Vagina (tissue), 2 donors: Measurements from ENCODE around the gene VWA3A. TPM values are rescaled to one million over a fixed set of nuclear protein-coding genes. Genes with fewer than 3 reads are reported as not detected.
"Not testable (repeated sequence)": the region's sequence is repeated elsewhere in the genome, so short reads cannot be mapped to it uniquely, and the experiment has no call there.

Experiments
- DNase-seq, 2 donors: peaks; one replicate each; pipeline ENCODE4 v3.0.0-alpha.2; 2017; ENCODE audit errors: extremely low spot score in 2 of 2
- H3K27ac ChIP-seq: fragments of 200-600 bp; sonication (generic); one replicate; pipeline ENCODE4 v1.5.1; 2019
- H3K27me3 ChIP-seq: fragments of 200-600 bp; sonication (generic); one replicate; pipeline ENCODE4 v1.5.1; 2019
- H3K36me3 ChIP-seq, 2 donors: fragments of 200-600 bp; sonication (generic); one replicate each; pipeline ENCODE4 v1.5.1; 2017 to 2019
- H3K4me1 ChIP-seq: fragments of 200-600 bp; sonication (generic); one replicate; pipeline ENCODE4 v1.5.1; 2019
- H3K4me3 ChIP-seq, 2 donors: fragments of 200-600 bp; sonication (generic); 1 replicate in 1 of 2; 2 replicates in 1 of 2; pipeline ENCODE4 v1.5.1; 2016 to 2019
- H3K9me3 ChIP-seq: fragments of 200-600 bp; sonication (generic); one replicate; pipeline ENCODE4 v1.5.1; 2019
- POLR2A ChIP-seq, 2 donors: fragments of 450-650 bp; IDR thresholded peaks; one replicate each; pipeline ENCODE4 v1.6.1; 2017; ENCODE audit warnings: antibody characterized with exemption in 2 of 2, mild to moderate bottlenecking in 2 of 2, moderate library complexity in 2 of 2
- POLR2AphosphoS5 ChIP-seq, 2 donors: sonication (generic); formaldehyde crosslinking; IDR thresholded peaks; one replicate each; pipeline ENCODE4 v1.9.0; 2017; ENCODE audit warnings: antibody characterized with exemption in 2 of 2, mild to moderate bottlenecking in 2 of 2, low read depth in 1 of 2; ENCODE audit not compliant: insufficient read depth in 1 of 2
- intact Hi-C: fragments of 100-400 bp; cut with DNase I; formaldehyde crosslinking; loops from one replicate; pipeline ENCODE4 v1.15.1; 2023
- total RNA-seq: library from RNA; depleted of rRNA; stranded (reverse); fragments of >200 nt; gene quantifications from one replicate; pipeline ENCODE4 v1.2.3, GENCODE V29; 2016
- TF ChIP-seq, protein P1 (sequence below), 3 experiments: fragments of 450-650 bp in 2 of 3; fragments of 200-600 bp in 1 of 3; sonication (generic) in 1 of 3; IDR thresholded peaks; one replicate each; pipeline ENCODE4 v1.5.1; 2017 to 2019; ENCODE audit warnings: antibody characterized with exemption in 3 of 3, mild to moderate bottlenecking in 2 of 3, moderate library complexity in 2 of 3

Gene VWA3A
- total RNA-seq, 1 donor from 2014 or later = not detected

DNA sequence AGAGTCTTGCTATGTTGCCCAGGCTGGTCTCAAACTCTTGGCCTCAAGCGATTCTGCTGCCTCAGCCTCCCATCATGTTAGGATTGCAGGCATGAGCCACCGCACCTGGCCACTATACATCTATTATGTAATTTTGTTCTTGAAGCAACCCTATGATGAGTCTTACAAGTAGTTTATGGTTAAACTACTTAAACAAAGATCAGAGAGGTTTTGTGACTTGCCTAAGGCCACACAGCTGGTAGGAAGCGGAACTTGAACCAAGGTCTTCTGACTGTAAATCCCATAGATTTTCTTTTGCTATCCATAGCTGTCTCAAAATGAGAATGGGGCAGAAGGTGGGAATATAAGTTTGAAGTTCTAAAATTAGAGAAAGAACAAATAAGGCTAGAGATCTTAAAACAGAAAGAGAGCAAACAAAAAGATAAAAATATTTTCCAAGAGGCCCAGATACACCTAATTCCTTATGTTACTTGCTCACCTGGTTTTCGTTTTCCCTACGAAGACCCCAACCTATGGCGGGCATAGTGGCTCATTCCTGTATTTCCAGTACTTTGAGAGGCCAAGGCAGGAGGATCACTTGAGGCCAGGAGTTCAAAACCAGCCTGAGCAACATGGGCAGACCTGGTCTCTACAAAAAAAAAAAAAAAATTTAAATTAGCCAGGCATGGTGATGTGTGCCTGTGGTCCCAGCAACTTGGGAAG, 32.4 kb downstream of the VWA3A start:
- no peak overlapping the region for H3K4me3 ChIP-seq
- H3K4me1 ChIP-seq = no peaks in the 10 kb centered on the region
- H3K27ac ChIP-seq = no peak overlapping the region
- no peak for DNase-seq
- H3K9me3 ChIP-seq = no peaks in the 10 kb centered on the region
- intact Hi-C loops = no loop called here
- no peaks in the 10 kb centered on the region for H3K36me3 ChIP-seq
- H3K27me3 ChIP-seq = no peaks in the 10 kb centered on the region
- TF ChIP-seq POLR2AphosphoS5 (IDR thresholded peaks at IDR 0.05; ENCODE audit: insufficient read depth in 1 of 2, low read depth in 1 of 2) (no peak), POLR2A (IDR thresholded peaks at IDR 0.05) (no peak)
- TF ChIP-seq, protein P1, sequence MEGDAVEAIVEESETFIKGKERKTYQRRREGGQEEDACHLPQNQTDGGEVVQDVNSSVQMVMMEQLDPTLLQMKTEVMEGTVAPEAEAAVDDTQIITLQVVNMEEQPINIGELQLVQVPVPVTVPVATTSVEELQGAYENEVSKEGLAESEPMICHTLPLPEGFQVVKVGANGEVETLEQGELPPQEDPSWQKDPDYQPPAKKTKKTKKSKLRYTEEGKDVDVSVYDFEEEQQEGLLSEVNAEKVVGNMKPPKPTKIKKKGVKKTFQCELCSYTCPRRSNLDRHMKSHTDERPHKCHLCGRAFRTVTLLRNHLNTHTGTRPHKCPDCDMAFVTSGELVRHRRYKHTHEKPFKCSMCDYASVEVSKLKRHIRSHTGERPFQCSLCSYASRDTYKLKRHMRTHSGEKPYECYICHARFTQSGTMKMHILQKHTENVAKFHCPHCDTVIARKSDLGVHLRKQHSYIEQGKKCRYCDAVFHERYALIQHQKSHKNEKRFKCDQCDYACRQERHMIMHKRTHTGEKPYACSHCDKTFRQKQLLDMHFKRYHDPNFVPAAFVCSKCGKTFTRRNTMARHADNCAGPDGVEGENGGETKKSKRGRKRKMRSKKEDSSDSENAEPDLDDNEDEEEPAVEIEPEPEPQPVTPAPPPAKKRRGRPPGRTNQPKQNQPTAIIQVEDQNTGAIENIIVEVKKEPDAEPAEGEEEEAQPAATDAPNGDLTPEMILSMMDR (IDR thresholded peaks at IDR 0.05) = no peak

DNA sequence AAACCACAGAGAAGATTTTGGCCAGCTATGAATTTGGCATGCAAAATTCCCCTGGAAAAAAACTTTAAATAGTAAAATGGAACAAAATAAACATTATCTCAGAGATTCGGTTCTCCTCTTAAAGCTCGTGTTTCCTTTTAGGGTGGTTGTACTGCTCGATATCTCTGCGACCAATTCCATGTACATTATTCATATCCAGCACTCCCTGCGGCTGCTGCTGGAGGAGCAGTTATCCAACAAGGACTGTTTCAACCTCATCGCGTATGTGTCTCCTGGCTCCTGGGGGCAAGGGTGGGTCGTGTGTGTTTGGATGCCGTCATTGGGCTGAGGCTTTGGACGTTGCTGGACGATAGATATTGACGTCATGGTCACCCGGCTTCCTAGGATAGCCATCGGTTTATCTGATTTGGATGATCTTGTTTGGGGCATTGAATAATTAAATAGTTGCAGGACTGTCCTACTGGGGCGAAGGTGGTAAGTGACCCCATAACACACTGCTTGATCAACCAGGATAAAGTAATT, 33.8 kb downstream of the VWA3A start:
- Histone ChIP-seq H3K4me1 (no peaks in the 10 kb centered on the region), H3K27ac (no peak overlapping the region), H3K27me3 (no peaks in the 10 kb centered on the region), H3K9me3 (no peaks in the 10 kb centered on the region), H3K36me3 (no peaks in the 10 kb centered on the region), H3K4me3 (no peak overlapping the region)
- TF ChIP-seq POLR2AphosphoS5 (IDR thresholded peaks at IDR 0.05; ENCODE audit: insufficient read depth in 1 of 2, low read depth in 1 of 2) (no peak), POLR2A (IDR thresholded peaks at IDR 0.05) (no peak)
- DNase-seq = no peak
- intact Hi-C loops = no loop called here

DNA sequence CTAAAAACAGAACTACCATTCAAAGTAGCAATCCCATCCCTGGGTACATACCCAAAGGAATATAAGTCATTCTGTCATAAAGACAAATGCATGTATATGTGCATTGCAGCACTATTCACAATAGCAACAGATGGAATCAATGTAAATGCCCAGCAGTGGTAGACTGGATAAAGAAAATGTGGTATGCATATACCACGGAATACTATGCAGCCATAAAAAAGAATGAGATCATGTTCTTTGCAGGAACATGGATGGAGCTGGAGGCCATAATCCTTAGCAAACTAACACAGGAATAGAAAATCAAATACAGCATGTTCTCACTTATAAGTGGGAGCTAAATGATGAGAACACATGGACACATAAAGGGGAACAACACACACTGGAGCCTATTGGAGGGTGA, 36.2 kb downstream of the VWA3A start:
- intact Hi-C loops, H3K27ac ChIP-seq, DNase-seq, H3K9me3 ChIP-seq, H3K4me1 ChIP-seq, H3K27me3 ChIP-seq, H3K4me3 ChIP-seq, H3K36me3 ChIP-seq: not testable (repeated sequence)

DNA sequence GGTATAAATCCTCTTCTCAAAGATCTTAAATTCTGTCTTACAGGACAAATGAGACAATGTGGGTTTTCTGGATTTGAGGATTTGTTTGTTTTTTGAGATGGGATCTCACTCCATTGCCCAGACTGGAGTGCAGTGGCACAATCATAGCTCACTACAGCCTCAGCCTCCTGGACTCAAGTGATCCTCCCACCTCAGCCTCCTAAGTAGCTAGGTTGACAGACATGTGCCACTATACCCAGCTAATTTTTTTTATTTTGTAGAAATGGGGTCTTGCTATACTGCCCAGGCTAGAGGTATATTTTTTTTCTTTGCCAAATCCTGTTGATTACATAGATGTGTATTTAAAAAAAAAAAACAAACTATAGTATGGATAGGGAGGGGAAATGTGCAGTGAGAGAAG, 38.2 kb downstream of the VWA3A start:
- no peaks in the 10 kb centered on the region for H3K36me3 ChIP-seq
- no peaks in the 10 kb centered on the region for H3K4me1 ChIP-seq
- H3K27ac ChIP-seq = no peak overlapping the region
- intact Hi-C loops = no loop called here
- DNase-seq = no peak
- TF ChIP-seq POLR2AphosphoS5 (IDR thresholded peaks at IDR 0.05; ENCODE audit: insufficient read depth in 1 of 2, low read depth in 1 of 2) = no peak
- TF ChIP-seq POLR2A (IDR thresholded peaks at IDR 0.05) = no peak
- TF ChIP-seq, protein P1 (IDR thresholded peaks at IDR 0.05) = no peak
- no peaks in the 10 kb centered on the region for H3K27me3 ChIP-seq
- no peaks in the 10 kb centered on the region for H3K9me3 ChIP-seq
- no peak overlapping the region for H3K4me3 ChIP-seq

DNA sequence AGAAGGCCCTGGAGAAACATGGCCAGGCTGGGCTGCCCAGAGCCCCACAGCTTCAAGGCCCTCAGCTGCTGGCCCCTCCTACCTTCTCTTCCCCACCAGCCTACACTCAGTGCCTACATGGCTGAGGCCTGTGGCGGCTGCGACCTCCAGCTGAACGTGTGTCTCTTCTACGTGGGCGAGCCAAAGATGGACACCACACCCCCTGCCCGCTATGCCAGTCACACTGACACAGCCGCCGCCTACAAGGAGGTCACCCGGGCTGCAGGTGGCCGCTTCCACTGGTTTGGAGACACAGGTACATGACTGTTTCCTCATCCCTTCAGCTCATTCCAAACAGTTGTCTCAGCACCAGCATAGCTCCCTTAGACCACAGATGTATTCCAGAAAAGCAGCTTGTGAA, 40.5 kb downstream of the VWA3A start:
- intact Hi-C loops = no loop called here
- no peaks in the 10 kb centered on the region for H3K4me1 ChIP-seq
- no peaks in the 10 kb centered on the region for H3K36me3 ChIP-seq
- no peaks in the 10 kb centered on the region for H3K27me3 ChIP-seq
- DNase-seq = no peak
- no peaks in the 10 kb centered on the region for H3K9me3 ChIP-seq
- no peak overlapping the region for H3K4me3 ChIP-seq
- TF ChIP-seq POLR2A (IDR thresholded peaks at IDR 0.05) (no peak), POLR2AphosphoS5 (IDR thresholded peaks at IDR 0.05; ENCODE audit: insufficient read depth in 1 of 2, low read depth in 1 of 2) (no peak)
- TF ChIP-seq, protein P1 (IDR thresholded peaks at IDR 0.05) = no peak
- no peak overlapping the region for H3K27ac ChIP-seq

DNA sequence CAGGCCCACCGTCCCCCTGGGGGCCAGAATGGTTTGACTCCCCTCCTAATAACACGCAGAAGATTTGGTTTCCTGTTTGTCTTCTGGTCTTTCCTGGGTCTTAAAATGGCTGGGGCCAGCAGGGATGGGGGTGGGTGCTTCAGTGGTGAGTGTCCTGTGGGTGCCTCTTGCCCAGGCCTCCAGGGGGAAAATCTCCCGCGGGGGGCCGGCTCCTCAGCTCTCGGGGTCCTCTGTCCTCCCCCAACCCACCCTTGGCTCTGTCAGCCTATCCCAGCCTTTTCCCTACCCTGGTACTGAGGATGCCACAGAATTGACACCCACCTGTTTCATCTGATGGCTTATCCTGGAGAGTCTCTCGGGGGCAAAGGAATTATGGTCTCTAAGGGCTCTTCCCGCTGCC, 46.1 kb downstream of the VWA3A start:
- no peak overlapping the region for H3K4me3 ChIP-seq
- H3K27me3 ChIP-seq = no peaks in the 10 kb centered on the region
- intact Hi-C loops = no loop called here
- no peak overlapping the region for H3K27ac ChIP-seq
- H3K36me3 ChIP-seq = no peaks in the 10 kb centered on the region
- no peak for TF ChIP-seq POLR2AphosphoS5 (IDR thresholded peaks at IDR 0.05; ENCODE audit: insufficient read depth in 1 of 2, low read depth in 1 of 2)
- TF ChIP-seq, protein P1 (IDR thresholded peaks at IDR 0.05) = no peak
- TF ChIP-seq POLR2A (IDR thresholded peaks at IDR 0.05) = no peak
- H3K4me1 ChIP-seq = no peaks in the 10 kb centered on the region
- DNase-seq = no peak
- no peaks in the 10 kb centered on the region for H3K9me3 ChIP-seq
